Stimulated activated CD8-positive, alpha-beta memory T cell treated with anti-CD3 and anti-CD28 coated beads, Interleukin-12 subunit alpha, Interleukin-12 subunit beta, amount 100 ng/mL, for 24 hours (primary cell): Measurements from ENCODE around the gene MRPS17.
"Not testable (repeated sequence)": the region's sequence is repeated elsewhere in the genome, so short reads cannot be mapped to it uniquely, and the experiment has no call there.

Source experiments
- DNase-seq: peaks from one replicate; pipeline ENCODE4 v3.0.0-alpha.2; 2020; ENCODE audit errors: extremely low read depth

The MRPS17 gene

GRCh38 chr7:55951637-55952351, at the start of gene MRPS17:
Gene MRPS17 (plus strand): TSS chr7:55951877. CDS start chr7:55953196, 1,319 bp downstream.
- peak; percentile 83 for DNase-seq

GRCh38 chr7:55903985-55904759, 47.5 kb upstream of the MRPS17 start:
- DNase-seq, result no peak

GRCh38 chr7:55912748-55913158, 38.9 kb upstream of the MRPS17 start:
- DNase-seq, result no peak

GRCh38 chr7:55917771-55918170, 33.9 kb upstream of the MRPS17 start:
- DNase-seq, result no peak

GRCh38 chr7:55928006-55928767, 23.5 kb upstream of the MRPS17 start:
- no peak for DNase-seq

- DNase-seq, result no peak
Measured at GRCh38 chr7:55931421-55932151, 20.1 kb upstream of the MRPS17 start.

GRCh38 chr7:55939514-55940123, 12.1 kb upstream of the MRPS17 start:
- DNase-seq, result no peak

GRCh38 chr7:55946545-55946944, 5.1 kb upstream of the MRPS17 start:
- DNase-seq, result no peak

- not testable (repeated sequence) for DNase-seq
Measured at GRCh38 chr7:55952352-55952671, 635 bp downstream of the MRPS17 start.

- DNase-seq, result no peak
Measured at GRCh38 chr7:55953707-55954475, 2.2 kb downstream of the MRPS17 start.

- no peak for DNase-seq
Measured at GRCh38 chr7:55957190-55957589, 5.5 kb downstream of the MRPS17 start.

- DNase-seq, result no peak
Measured at GRCh38 chr7:55962014-55962413, 10.3 kb downstream of the MRPS17 start.

GRCh38 chr7:55963584-55964168, 12.0 kb downstream of the MRPS17 start:
- no peak for DNase-seq

- DNase-seq, result peak; percentile 17
Measured at GRCh38 chr7:55964261-55965099, 12.8 kb downstream of the MRPS17 start, which contains the start of gene NIPSNAP2. Gene NIPSNAP2 (plus strand): TSS chr7:55964585. CDS start chr7:55964610, 25 bp downstream.

GRCh38 chr7:55965100-55965470, 13.4 kb downstream of the MRPS17 start:
- no peak for DNase-seq

GRCh38 chr7:55965805-55966421, 14.2 kb downstream of the MRPS17 start:
- DNase-seq, result no peak

GRCh38 chr7:55966851-55967250, 15.2 kb downstream of the MRPS17 start:
- DNase-seq, result no peak

GRCh38 chr7:55969391-55969790, 17.7 kb downstream of the MRPS17 start:
- no peak for DNase-seq

- no peak for DNase-seq
Measured at GRCh38 chr7:55970561-55970960, 18.9 kb downstream of the MRPS17 start.
